NT2/D1 (cell line): ENCODE results near the gene PRICKLE1.

Experiments used
- DNase-seq: peaks from one replicate; pipeline ENCODE4 v3.0.0-alpha.2; 2011; ENCODE audit warnings: low read depth, low spot score
- H3K27me3 ChIP-seq: 2 replicates; pipeline ENCODE4 v1.6.0; 2011; ENCODE audit warnings: mild to moderate bottlenecking; ENCODE audit not compliant: insufficient read length, insufficient read depth
- H3K36me3 ChIP-seq: 2 replicates; pipeline ENCODE4 v1.6.1; 2011; ENCODE audit warnings: mild to moderate bottlenecking, low read length, mixed read lengths; ENCODE audit not compliant: insufficient read depth, insufficient read length
- H3K4me1 ChIP-seq: 2 replicates; pipeline ENCODE4 v1.5.1; 2011; ENCODE audit not compliant: insufficient read depth, insufficient read length
- H3K4me3 ChIP-seq: 2 replicates; pipeline ENCODE4 v1.5.1; 2011; ENCODE audit warnings: low read depth; ENCODE audit not compliant: insufficient read length
- H3K9ac ChIP-seq: 2 replicates; pipeline ENCODE4 v1.6.0; 2011; ENCODE audit warnings: low read depth; ENCODE audit not compliant: insufficient read length
- H3K9me3 ChIP-seq: 2 replicates; pipeline ENCODE4 v1.5.1; 2011; ENCODE audit warnings: mild to moderate bottlenecking, low read length; ENCODE audit not compliant: insufficient read depth
- SUZ12 ChIP-seq: IDR thresholded peaks from 2 replicates; pipeline ENCODE4 v1.6.1; 2011; ENCODE audit not compliant: insufficient read length, insufficient read depth; ENCODE audit errors: extremely low read depth
- YY1 ChIP-seq: IDR thresholded peaks from 2 replicates; pipeline ENCODE4 v1.6.1; 2011; ENCODE audit not compliant: insufficient read length, insufficient read depth
- ZNF274 ChIP-seq: IDR thresholded peaks from 2 replicates; pipeline ENCODE4 v1.6.1; 2011; ENCODE audit warnings: mild to moderate bottlenecking, low read depth, low read length

PRICKLE1 gene

DNA sequence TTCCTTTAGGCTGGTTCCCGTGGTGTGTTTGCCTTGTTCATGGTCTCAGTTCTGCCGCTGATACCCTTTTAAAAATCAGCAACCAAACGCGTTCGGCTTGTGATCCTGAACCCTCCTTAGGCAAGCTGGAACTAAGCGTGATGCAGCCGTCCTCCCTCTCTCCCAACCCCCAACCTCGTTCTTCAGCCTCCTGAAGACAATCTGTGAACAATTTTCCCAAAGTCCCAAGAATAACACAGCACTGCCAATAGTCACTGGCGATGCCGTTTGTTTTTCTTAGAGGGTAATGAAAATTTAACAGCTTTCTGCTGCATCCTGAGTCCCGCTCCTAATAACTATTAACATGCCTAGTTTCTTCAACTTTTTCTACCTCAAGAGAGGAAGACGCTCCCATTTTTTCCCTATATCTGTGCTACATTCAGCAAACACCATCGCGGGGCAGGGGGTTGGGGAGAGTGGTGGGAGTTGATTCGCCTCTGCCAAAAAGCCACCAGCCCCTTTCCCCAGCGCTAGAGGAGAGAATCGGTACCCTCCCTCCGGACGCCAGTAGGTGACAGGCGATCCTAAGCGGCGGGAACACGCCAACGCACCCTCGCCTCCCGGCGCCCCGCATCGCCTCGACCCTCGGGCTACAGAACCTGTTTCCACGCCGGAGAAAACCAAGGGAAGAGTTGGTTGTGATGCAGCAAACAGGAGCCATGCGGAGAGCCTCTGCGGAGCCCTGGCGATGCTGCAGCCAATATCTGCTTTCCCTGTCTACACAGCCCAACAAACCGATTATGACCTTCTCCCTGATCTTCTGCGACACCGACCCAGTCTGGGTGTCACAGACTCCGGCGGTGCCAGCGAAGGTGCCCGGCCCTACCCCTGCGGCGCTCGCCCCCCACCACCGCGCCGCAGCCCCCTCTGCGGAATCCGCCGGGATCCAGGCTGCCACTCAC, 752 bp downstream of the PRICKLE1 start:
- peak; percentile 30 for DNase-seq
- Histone ChIP-seq H3K4me1 (peaks cover 4% of the 10 kb centered on the region), H3K4me3 (peak overlapping the region; percentile 79), H3K9ac (peak overlapping the region; percentile 81), H3K9me3 (no peaks in the 10 kb centered on the region), H3K27me3 (peaks cover 54% of the 10 kb centered on the region), H3K36me3 (peaks cover 2% of the 10 kb centered on the region)
- no peak for TF ChIP-seq YY1
- TF ChIP-seq SUZ12, result no peak
- TF ChIP-seq ZNF274, result no peak

DNA sequence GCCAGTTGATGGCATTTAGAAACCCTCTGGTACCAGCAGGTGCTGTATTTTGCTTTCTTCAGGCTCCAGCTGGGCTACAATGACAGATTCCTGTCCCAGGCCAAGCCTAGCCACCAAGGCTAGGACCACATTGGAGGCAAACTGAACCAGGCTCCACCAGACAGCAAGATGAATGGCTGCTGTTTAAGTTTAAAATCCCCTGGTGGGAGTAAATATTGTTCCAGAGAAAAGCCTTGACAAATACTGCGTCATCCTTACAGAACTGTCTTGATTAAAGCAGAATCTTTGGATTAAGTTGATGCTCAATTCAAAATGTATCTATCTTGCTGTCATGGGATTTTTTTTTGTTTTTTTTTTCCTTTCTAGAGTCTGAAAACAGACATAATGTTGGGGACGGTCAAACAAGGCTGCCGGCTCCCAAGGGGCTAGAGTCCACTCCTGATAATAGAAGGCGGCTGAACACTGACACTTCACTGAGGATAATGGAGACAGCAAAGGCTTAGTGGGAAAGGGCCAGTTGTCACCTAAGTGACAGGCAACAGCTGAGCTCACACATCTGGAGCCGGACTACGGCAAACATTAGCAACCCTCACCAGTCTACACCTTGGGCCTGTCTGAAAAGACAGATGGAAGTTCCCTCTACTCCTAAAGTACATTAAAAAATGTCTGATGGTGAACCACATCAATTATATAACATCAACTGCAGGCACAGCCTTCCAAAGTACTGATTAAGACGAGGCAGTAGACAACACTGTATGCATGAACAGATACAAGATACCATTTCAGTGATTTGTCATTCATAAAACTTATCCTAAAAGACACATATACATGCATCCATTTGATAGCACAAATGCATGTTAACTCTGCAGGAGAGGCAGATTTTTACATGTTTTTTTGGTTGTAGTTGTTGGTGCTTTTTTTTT, 1.7 kb downstream of the PRICKLE1 start:
- Histone ChIP-seq H3K36me3 (peaks cover 2% of the 10 kb centered on the region), H3K4me1 (peaks cover 4% of the 10 kb centered on the region), H3K9me3 (no peaks in the 10 kb centered on the region), H3K27me3 (peaks cover 48% of the 10 kb centered on the region), H3K9ac (no peak overlapping the region), H3K4me3 (peak overlapping the region; percentile 79)
- TF ChIP-seq ZNF274 (no peak), YY1 (no peak), SUZ12 (no peak)
- DNase-seq, result no peak

DNA sequence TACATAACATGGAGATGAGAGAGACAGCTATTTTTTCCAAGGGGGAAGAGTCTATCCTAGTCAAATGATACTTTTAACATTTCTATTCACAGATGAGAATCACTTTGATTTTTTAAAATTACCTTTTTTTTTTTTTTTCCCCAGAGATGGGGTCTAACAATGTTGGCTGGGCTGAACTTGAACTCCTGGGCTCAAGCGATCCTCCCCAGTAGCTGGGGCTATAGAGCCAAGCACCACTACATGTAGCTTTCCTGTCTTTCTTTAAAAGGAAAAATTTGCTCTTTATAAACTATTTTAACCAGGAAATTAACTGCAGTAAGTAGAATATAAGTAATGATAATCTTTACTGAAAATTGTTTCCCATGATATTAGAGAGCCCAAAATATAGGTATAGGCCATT, 3.3 kb downstream of the PRICKLE1 start:
- TF ChIP-seq YY1, result no peak
- no peak for TF ChIP-seq SUZ12
- TF ChIP-seq ZNF274, result no peak
- Histone ChIP-seq H3K9ac (no peak overlapping the region), H3K4me1 (peaks cover 4% of the 10 kb centered on the region), H3K27me3 (peaks cover 40% of the 10 kb centered on the region), H3K9me3 (no peaks in the 10 kb centered on the region), H3K36me3 (peaks cover 2% of the 10 kb centered on the region), H3K4me3 (no peak overlapping the region)
- DNase-seq, result no peak

DNA sequence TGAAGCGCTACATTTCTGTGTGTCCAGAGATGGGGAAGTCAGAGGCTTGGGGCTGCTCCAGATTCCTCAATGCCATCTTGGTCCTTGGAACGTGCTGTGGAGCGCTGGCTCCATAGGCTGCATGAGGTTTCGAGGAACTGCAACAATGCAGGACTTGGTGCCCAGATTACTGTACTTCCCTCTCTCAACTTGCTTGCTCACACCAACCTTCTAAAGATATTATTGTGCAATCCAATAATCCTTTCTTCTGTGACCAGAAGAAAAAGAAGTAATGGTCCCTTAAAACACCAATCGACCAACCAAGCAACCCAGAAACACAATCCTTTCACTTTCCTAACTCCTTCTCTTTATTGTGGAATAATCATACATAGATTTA, 3.7 kb downstream of the PRICKLE1 start:
- Histone ChIP-seq H3K9me3 (no peaks in the 10 kb centered on the region), H3K9ac (no peak overlapping the region), H3K27me3 (peaks cover 37% of the 10 kb centered on the region), H3K4me3 (no peak overlapping the region), H3K4me1 (peaks cover 4% of the 10 kb centered on the region), H3K36me3 (peaks cover 2% of the 10 kb centered on the region)
- no peak for TF ChIP-seq ZNF274
- no peak for TF ChIP-seq YY1
- no peak for TF ChIP-seq SUZ12
- no peak for DNase-seq

DNA sequence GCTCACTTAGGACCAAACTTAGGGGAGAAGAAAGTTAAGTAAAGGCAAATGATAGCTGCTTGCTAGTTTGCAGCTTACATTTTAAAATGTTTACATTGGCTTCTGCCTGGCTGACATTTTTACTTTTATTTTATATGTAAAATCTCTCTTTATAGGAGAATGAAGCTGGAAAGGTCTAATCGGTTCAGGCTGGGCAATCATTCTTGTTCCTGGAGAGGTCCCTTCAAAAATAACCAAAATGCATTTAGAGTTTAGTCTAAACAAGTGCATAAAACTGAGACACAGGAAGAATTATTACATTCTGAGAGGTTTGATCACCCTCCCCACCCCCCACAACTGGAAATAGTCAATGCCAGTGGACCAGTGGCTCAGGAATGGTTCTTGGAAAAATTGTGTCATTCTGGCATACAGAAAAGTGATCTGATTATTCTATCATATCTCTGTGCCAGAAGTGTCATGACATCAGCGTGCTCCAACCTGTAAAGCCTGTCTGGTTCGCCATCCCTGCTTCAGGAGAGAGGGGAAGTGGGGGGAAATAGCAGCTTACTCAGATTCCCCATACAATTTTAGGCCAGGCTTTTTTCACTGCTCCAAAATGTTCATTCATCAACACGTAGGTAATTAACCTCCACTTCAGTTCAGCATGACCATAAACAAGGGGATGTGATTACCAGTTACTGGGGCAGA, 4.2 kb downstream of the PRICKLE1 start:
- no peak overlapping the region for H3K4me3 ChIP-seq

DNA sequence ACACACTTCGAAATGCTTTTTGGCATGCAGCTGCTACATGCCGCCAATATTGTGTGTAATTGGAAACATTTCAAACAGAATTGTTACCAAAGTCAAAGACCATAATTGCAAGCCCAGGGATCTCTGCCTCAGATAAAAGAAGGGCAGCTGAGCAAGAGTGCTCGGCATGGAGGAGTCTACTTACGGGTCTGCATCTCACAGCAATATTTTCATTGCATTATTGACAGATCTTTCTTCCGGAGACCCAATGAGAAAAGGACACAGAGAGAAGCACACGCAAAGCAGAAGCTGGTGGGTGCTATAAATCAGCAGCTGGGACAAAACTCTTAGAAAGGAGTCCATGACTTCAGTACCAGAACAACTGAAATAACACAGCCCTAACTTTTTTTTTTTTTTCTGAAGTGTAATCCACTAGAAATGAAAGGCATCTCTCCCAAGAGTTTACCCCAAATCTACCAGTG, 4.9 kb downstream of the PRICKLE1 start:
- Histone ChIP-seq H3K9me3 (no peaks in the 10 kb centered on the region), H3K9ac (no peak overlapping the region), H3K4me1 (no peaks in the 10 kb centered on the region), H3K36me3 (peaks cover 2% of the 10 kb centered on the region), H3K4me3 (no peak overlapping the region), H3K27me3 (peaks cover 25% of the 10 kb centered on the region)
- no peak for DNase-seq
- TF ChIP-seq SUZ12 (no peak), YY1 (no peak)

More for the DNA sequence above, 4.2 kb downstream of the PRICKLE1 start:
- Histone ChIP-seq H3K4me1 (peaks cover under 1% of the 10 kb centered on the region), H3K9ac (no peak overlapping the region), H3K36me3 (peaks cover 2% of the 10 kb centered on the region), H3K27me3 (peaks cover 32% of the 10 kb centered on the region), H3K9me3 (no peaks in the 10 kb centered on the region)
- no peak for DNase-seq
- TF ChIP-seq SUZ12 (no peak), YY1 (no peak), ZNF274 (no peak)
